ENCODE measurements around the gene FAM186B. TPM values are rescaled to one million over a fixed set of nuclear protein-coding genes. Genes with fewer than 3 reads are reported as not detected.

Gene FAM186B
- total and polyA plus RNA-seq, 2 of the 13 experiments (the other 11 are each of a cell fraction or from before 2014, with no cell fraction given), result 0.07 to 0.20 TPM

DNA sequence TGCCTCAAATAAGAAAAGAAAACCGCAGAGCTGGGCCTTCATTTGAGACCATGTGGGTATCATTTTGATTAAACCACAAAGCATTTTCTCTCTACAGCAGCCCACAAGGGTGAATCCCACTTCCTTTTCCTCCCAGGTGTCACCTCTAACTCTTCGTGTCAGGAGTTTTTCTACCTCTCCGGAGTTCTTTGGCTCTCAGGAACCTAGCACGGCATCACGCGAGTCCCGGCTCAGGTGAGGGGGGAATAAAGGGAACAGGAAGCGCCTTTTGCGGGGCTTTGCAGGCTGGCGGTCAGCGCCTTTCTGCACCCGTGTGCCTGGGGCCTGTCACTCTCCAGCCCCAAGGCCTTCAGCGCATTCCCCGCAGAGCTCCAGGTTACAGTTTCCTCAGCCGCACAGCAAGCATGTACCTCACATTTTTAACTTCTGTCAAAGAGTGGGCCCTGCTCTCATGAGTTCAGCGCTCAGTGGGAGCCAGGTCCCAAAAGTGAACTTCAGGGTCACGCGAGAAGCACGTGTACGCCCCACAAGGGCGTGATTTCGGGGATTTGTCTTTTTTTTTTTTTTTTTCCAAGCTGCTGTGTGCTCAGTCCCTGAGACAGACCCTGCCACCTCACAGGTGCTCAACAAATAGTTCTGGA lies 17.2 kb upstream of the FAM186B start (continued):
- TF ChIP-seq, protein P1, sequence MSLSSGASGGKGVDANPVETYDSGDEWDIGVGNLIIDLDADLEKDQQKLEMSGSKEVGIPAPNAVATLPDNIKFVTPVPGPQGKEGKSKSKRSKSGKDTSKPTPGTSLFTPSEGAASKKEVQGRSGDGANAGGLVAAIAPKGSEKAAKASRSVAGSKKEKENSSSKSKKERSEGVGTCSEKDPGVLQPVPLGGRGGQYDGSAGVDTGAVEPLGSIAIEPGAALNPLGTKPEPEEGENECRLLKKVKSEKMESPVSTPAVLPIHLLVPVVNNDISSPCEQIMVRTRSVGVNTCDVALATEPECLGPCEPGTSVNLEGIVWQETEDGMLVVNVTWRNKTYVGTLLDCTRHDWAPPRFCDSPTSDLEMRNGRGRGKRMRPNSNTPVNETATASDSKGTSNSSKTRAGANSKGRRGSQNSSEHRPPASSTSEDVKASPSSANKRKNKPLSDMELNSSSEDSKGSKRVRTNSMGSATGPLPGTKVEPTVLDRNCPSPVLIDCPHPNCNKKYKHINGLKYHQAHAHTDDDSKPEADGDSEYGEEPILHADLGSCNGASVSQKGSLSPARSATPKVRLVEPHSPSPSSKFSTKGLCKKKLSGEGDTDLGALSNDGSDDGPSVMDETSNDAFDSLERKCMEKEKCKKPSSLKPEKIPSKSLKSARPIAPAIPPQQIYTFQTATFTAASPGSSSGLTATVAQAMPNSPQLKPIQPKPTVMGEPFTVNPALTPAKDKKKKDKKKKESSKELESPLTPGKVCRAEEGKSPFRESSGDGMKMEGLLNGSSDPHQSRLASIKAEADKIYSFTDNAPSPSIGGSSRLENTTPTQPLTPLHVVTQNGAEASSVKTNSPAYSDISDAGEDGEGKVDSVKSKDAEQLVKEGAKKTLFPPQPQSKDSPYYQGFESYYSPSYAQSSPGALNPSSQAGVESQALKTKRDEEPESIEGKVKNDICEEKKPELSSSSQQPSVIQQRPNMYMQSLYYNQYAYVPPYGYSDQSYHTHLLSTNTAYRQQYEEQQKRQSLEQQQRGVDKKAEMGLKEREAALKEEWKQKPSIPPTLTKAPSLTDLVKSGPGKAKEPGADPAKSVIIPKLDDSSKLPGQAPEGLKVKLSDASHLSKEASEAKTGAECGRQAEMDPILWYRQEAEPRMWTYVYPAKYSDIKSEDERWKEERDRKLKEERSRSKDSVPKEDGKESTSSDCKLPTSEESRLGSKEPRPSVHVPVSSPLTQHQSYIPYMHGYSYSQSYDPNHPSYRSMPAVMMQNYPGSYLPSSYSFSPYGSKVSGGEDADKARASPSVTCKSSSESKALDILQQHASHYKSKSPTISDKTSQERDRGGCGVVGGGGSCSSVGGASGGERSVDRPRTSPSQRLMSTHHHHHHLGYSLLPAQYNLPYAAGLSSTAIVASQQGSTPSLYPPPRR (CRISPR knock-in tag; IDR thresholded peaks at IDR 0.05; ENCODE audit: borderline replicate concordance), result no peak
- TF ChIP-seq ZBTB42 (CRISPR knock-in tag; IDR thresholded peaks at IDR 0.05) (no peak), RBFOX2 (IDR thresholded peaks at IDR 0.05; ENCODE audit: low read depth, low read length) (no peak), ZNF547 (CRISPR knock-in tag; IDR thresholded peaks at IDR 0.05) (no peak), MATR3 (CRISPR knock-in tag; IDR thresholded peaks at IDR 0.05) (no peak), REL (CRISPR knock-in tag; conservative IDR thresholded peaks at IDR 0.05) (0 out of 2 replicates have a peak, but pooled peaks have one; percentile 6), MLLT10 (CRISPR knock-in tag; IDR thresholded peaks at IDR 0.05) (no peak), CREB1 (IDR thresholded peaks at IDR 0.05) (no peak), CREB1 (CRISPR knock-in tag; IDR thresholded peaks at IDR 0.05) (no peak), ZNF883 (CRISPR knock-in tag; IDR thresholded peaks at IDR 0.05; ENCODE audit: not compliant biosample characterization) (no peak), CHD2 (IDR thresholded peaks at IDR 0.05; ENCODE audit: low read depth, low read length) (peak; percentile 90), SETDB1 (CRISPR knock-in tag; IDR thresholded peaks at IDR 0.05; ENCODE audit: borderline replicate concordance) (no peak), ZFX (CRISPR knock-in tag; IDR thresholded peaks at IDR 0.05; ENCODE audit: low read depth) (peak; percentile 44)
- TF ChIP-seq, protein P2, sequence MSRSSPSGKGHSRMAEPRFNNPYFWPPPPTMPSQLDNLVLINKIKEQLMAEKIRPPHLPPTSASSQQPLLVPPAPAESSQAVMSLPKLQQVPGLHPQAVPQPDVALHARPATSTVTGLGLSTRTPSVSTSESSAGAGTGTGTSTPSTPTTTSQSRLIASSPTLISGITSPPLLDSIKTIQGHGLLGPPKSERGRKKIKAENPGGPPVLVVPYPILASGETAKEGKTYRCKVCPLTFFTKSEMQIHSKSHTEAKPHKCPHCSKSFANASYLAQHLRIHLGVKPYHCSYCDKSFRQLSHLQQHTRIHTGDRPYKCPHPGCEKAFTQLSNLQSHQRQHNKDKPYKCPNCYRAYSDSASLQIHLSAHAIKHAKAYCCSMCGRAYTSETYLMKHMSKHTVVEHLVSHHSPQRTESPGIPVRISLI (CRISPR knock-in tag; IDR thresholded peaks at IDR 0.05; ENCODE audit: borderline replicate concordance), result peak; percentile 77; the same call in 1 of the 2 replicates
- TF ChIP-seq, protein P3, sequence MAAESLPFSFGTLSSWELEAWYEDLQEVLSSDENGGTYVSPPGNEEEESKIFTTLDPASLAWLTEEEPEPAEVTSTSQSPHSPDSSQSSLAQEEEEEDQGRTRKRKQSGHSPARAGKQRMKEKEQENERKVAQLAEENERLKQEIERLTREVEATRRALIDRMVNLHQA (CRISPR knock-in tag; IDR thresholded peaks at IDR 0.05), result no peak
- TF ChIP-seq, protein P4, sequence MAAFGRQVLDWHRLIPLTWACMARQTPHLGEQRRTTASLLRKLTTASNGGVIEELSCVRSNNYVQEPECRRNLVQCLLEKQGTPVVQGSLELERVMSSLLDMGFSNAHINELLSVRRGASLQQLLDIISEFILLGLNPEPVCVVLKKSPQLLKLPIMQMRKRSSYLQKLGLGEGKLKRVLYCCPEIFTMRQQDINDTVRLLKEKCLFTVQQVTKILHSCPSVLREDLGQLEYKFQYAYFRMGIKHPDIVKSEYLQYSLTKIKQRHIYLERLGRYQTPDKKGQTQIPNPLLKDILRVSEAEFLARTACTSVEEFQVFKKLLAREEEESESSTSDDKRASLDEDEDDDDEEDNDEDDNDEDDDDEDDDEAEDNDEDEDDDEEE (CRISPR knock-in tag; IDR thresholded peaks at IDR 0.05), result no peak; the same call in 1 of the 2 replicates
- TF ChIP-seq, protein P5, sequence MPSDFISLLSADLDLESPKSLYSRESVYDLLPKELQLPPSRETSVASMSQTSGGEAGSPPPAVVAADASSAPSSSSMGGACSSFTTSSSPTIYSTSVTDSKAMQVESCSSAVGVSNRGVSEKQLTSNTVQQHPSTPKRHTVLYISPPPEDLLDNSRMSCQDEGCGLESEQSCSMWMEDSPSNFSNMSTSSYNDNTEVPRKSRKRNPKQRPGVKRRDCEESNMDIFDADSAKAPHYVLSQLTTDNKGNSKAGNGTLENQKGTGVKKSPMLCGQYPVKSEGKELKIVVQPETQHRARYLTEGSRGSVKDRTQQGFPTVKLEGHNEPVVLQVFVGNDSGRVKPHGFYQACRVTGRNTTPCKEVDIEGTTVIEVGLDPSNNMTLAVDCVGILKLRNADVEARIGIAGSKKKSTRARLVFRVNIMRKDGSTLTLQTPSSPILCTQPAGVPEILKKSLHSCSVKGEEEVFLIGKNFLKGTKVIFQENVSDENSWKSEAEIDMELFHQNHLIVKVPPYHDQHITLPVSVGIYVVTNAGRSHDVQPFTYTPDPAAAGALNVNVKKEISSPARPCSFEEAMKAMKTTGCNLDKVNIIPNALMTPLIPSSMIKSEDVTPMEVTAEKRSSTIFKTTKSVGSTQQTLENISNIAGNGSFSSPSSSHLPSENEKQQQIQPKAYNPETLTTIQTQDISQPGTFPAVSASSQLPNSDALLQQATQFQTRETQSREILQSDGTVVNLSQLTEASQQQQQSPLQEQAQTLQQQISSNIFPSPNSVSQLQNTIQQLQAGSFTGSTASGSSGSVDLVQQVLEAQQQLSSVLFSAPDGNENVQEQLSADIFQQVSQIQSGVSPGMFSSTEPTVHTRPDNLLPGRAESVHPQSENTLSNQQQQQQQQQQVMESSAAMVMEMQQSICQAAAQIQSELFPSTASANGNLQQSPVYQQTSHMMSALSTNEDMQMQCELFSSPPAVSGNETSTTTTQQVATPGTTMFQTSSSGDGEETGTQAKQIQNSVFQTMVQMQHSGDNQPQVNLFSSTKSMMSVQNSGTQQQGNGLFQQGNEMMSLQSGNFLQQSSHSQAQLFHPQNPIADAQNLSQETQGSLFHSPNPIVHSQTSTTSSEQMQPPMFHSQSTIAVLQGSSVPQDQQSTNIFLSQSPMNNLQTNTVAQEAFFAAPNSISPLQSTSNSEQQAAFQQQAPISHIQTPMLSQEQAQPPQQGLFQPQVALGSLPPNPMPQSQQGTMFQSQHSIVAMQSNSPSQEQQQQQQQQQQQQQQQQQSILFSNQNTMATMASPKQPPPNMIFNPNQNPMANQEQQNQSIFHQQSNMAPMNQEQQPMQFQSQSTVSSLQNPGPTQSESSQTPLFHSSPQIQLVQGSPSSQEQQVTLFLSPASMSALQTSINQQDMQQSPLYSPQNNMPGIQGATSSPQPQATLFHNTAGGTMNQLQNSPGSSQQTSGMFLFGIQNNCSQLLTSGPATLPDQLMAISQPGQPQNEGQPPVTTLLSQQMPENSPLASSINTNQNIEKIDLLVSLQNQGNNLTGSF (CRISPR knock-in tag; IDR thresholded peaks at IDR 0.05), result no peak
